ENCODE measurements around the gene TSC22D4. TPM values are rescaled to one million over a fixed set of nuclear protein-coding genes. Genes with fewer than 3 reads are reported as not detected.

The TSC22D4 gene
- total and polyA plus RNA-seq, 2 experiments from 2014 or later = 14.6 to 24.9 TPM

DNA sequence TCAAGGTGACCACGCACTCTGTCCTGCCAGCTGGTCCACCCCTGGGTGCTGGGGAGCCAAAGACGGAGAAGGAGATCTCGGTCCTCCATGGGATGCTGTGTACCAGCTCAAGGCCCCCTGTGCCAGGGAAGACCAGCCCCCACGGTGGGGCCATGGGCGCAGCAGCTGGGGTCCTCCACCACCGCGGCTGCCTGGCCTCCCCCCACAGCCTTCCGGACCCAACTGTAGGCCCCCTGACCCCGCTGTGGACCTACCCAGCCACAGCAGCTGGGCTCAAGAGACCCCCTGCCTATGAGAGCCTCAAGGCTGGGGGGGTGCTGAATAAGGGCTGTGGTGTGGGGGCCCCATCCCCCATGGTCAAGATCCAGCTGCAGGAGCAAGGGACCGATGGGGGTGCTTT, 10.1 kb upstream of the TSC22D4 start:
- H3K27ac Mint-ChIP-seq = no peak overlapping the region
- no peaks in the 10 kb centered on the region for H3K9me3 Mint-ChIP-seq
- H3K79me2 ChIP-seq (replicated peaks; ENCODE audit: insufficient read depth) = no peaks in the 10 kb centered on the region
- no peaks in the 10 kb centered on the region; the same call in 2 of the 3 replicates for H3K36me3 Mint-ChIP-seq (ENCODE audit: low read depth)
- H3K9me2 ChIP-seq (ENCODE audit: insufficient read depth) = no peaks in the 10 kb centered on the region
- peaks cover 33% of the 10 kb centered on the region for H3K4me1 Mint-ChIP-seq
- no peaks in the 10 kb centered on the region for H3K36me3 ChIP-seq (ENCODE audit: insufficient read depth)
- ATAC-seq (no peak), DNase-seq (ENCODE audit: low spot score) (no peak)
- H3F3A ChIP-seq (replicated peaks; ENCODE audit: low read depth) = 0 out of 2 replicates have a peak, but pooled peaks cover 3% of the 10 kb centered on the region
- H4K20me1 ChIP-seq (replicated peaks; ENCODE audit: insufficient read depth) = no peaks in the 10 kb centered on the region
- H3K4me2 ChIP-seq = no peak overlapping the region
- H3K27ac ChIP-seq (ENCODE audit: low read depth) = no peak overlapping the region
- TF ChIP-seq EZH2 (IDR thresholded peaks at IDR 0.05; ENCODE audit: low read depth, unreplicated experiment) = no peak
- TF ChIP-seq ZNF114 (CRISPR knock-in tag; IDR thresholded peaks at IDR 0.05) = no peak
- TF ChIP-seq, protein P1, sequence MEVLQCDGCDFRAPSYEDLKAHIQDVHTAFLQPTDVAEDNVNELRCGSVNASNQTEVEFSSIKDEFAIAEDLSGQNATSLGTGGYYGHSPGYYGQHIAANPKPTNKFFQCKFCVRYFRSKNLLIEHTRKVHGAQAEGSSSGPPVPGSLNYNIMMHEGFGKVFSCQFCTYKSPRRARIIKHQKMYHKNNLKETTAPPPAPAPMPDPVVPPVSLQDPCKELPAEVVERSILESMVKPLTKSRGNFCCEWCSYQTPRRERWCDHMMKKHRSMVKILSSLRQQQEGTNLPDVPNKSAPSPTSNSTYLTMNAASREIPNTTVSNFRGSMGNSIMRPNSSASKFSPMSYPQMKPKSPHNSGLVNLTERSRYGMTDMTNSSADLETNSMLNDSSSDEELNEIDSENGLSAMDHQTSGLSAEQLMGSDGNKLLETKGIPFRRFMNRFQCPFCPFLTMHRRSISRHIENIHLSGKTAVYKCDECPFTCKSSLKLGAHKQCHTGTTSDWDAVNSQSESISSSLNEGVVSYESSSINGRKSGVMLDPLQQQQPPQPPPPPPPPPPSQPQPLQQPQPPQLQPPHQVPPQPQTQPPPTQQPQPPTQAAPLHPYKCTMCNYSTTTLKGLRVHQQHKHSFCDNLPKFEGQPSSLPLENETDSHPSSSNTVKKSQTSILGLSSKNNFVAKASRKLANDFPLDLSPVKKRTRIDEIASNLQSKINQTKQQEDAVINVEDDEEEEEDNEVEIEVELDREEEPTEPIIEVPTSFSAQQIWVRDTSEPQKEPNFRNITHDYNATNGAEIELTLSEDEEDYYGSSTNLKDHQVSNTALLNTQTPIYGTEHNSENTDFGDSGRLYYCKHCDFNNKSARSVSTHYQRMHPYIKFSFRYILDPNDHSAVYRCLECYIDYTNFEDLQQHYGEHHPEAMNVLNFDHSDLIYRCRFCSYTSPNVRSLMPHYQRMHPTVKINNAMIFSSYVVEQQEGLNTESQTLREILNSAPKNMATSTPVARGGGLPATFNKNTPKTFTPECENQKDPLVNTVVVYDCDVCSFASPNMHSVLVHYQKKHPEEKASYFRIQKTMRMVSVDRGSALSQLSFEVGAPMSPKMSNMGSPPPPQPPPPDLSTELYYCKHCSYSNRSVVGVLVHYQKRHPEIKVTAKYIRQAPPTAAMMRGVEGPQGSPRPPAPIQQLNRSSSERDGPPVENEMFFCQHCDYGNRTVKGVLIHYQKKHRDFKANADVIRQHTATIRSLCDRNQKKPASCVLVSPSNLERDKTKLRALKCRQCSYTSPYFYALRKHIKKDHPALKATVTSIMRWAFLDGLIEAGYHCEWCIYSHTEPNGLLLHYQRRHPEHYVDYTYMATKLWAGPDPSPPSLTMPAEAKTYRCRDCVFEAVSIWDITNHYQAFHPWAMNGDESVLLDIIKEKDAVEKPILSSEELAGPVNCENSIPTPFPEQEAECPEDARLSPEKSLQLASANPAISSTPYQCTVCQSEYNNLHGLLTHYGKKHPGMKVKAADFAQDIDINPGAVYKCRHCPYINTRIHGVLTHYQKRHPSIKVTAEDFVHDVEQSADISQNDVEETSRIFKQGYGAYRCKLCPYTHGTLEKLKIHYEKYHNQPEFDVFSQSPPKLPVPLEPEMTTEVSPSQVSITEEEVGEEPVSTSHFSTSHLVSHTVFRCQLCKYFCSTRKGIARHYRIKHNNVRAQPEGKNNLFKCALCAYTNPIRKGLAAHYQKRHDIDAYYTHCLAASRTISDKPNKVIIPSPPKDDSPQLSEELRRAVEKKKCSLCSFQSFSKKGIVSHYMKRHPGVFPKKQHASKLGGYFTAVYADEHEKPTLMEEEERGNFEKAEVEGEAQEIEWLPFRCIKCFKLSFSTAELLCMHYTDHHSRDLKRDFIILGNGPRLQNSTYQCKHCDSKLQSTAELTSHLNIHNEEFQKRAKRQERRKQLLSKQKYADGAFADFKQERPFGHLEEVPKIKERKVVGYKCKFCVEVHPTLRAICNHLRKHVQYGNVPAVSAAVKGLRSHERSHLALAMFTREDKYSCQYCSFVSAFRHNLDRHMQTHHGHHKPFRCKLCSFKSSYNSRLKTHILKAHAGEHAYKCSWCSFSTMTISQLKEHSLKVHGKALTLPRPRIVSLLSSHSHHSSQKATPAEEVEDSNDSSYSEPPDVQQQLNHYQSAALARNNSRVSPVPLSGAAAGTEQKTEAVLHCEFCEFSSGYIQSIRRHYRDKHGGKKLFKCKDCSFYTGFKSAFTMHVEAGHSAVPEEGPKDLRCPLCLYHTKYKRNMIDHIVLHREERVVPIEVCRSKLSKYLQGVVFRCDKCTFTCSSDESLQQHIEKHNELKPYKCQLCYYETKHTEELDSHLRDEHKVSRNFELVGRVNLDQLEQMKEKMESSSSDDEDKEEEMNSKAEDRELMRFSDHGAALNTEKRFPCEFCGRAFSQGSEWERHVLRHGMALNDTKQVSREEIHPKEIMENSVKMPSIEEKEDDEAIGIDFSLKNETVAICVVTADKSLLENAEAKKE (CRISPR knock-in tag; IDR thresholded peaks at IDR 0.05) = no peak
- TF ChIP-seq, protein P2, sequence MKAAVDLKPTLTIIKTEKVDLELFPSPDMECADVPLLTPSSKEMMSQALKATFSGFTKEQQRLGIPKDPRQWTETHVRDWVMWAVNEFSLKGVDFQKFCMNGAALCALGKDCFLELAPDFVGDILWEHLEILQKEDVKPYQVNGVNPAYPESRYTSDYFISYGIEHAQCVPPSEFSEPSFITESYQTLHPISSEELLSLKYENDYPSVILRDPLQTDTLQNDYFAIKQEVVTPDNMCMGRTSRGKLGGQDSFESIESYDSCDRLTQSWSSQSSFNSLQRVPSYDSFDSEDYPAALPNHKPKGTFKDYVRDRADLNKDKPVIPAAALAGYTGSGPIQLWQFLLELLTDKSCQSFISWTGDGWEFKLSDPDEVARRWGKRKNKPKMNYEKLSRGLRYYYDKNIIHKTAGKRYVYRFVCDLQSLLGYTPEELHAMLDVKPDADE (IDR thresholded peaks at IDR 0.05) = no peak
- TF ChIP-seq POLR2AphosphoS5 (IDR thresholded peaks at IDR 0.05; ENCODE audit: low read depth) = no peak
- TF ChIP-seq CREB1 (CRISPR knock-in tag; IDR thresholded peaks at IDR 0.05; ENCODE audit: low read depth) = no peak
- TF ChIP-seq JUNB (IDR thresholded peaks at IDR 0.05; ENCODE audit: unreplicated experiment) = no peak
- TF ChIP-seq EZH2phosphoT487 (IDR thresholded peaks at IDR 0.05; ENCODE audit: unreplicated experiment) = no peak
- peaks cover 10% of the 10 kb centered on the region for H3K27me3 ChIP-seq (ENCODE audit: insufficient read depth)
- no peak overlapping the region for H3K4me3 Mint-ChIP-seq
- H3K4me1 ChIP-seq (ENCODE audit: insufficient read depth) = peaks cover 19% of the 10 kb centered on the region
- H3K4me3 ChIP-seq = no peak overlapping the region
- peaks cover 32% of the 10 kb centered on the region for H3K27me3 Mint-ChIP-seq (ENCODE audit: insufficient read depth, low read depth, poor library complexity)
- H2AFZ ChIP-seq = no peak overlapping the region
